UCSD-AML1 (cell line): ENCODE measurements around the gene CHST9.
"Not testable (repeated sequence)": the region's sequence is repeated elsewhere in the genome, so short reads cannot be mapped to it uniquely, and the experiment has no call there.

Source experiments
- DNase-seq: peaks from one replicate; lab custom pipeline; 2025; ENCODE audit not compliant: unreplicated experiment; lab: John Stamatoyannopoulos, UW

CHST9 gene

GRCh38 chr18:27185025-27185763, at the start of gene CHST9:
TSS of gene CHST9 (minus strand) at chr18:27185308. CDS start at chr18:27142809, 42,499 bp downstream.
- DNase-seq = no peak

GRCh38 chr18:27232355-27232754, 47.2 kb upstream of the CHST9 start:
- DNase-seq = not testable (repeated sequence)

- not testable (repeated sequence) for DNase-seq
Measured at GRCh38 chr18:27231671-27232070, 46.6 kb upstream of the CHST9 start.

GRCh38 chr18:27231221-27231620, 46.1 kb upstream of the CHST9 start:
- not testable (repeated sequence) for DNase-seq

GRCh38 chr18:27227721-27228120, 42.6 kb upstream of the CHST9 start:
- no peak for DNase-seq

- no peak for DNase-seq
Measured at GRCh38 chr18:27226556-27227075, 41.5 kb upstream of the CHST9 start.

GRCh38 chr18:27225947-27226481, 40.9 kb upstream of the CHST9 start:
- DNase-seq = no peak

- no peak for DNase-seq
Measured at GRCh38 chr18:27223526-27224291, 38.6 kb upstream of the CHST9 start.

- no peak for DNase-seq
Measured at GRCh38 chr18:27214831-27215230, 29.7 kb upstream of the CHST9 start.

- DNase-seq = no peak
Measured at GRCh38 chr18:27213123-27213717, 28.1 kb upstream of the CHST9 start.

GRCh38 chr18:27211569-27211968, 26.5 kb upstream of the CHST9 start:
- DNase-seq = no peak

GRCh38 chr18:27206411-27206810, 21.3 kb upstream of the CHST9 start:
- no peak for DNase-seq

GRCh38 chr18:27202741-27203140, 17.6 kb upstream of the CHST9 start:
- no peak for DNase-seq

GRCh38 chr18:27198036-27198435, 12.9 kb upstream of the CHST9 start:
- DNase-seq = no peak

GRCh38 chr18:27188309-27188708, 3.2 kb upstream of the CHST9 start:
- DNase-seq = no peak

GRCh38 chr18:27185897-27186296, 789 bp upstream of the CHST9 start:
- no peak for DNase-seq

GRCh38 chr18:27184115-27185024, 738 bp downstream of the CHST9 start:
- no peak for DNase-seq

- DNase-seq = no peak
Measured at GRCh38 chr18:27181726-27182125, 3.4 kb downstream of the CHST9 start.

- no peak for DNase-seq
Measured at GRCh38 chr18:27178424-27178823, 6.7 kb downstream of the CHST9 start.

- no peak for DNase-seq
Measured at GRCh38 chr18:27175914-27176313, 9.2 kb downstream of the CHST9 start.
